HCT116 (cell line): ENCODE data around the gene DDR1. TPM values are rescaled to one million over a fixed set of nuclear protein-coding genes. Genes with fewer than 3 reads are reported as not detected.

ENCODE experiments used
- ATAC-seq: fragments of 200-7000 bp; cut with Tn5 transposase; 2 replicates; pipeline ENCODE4 v1.9.1; 2020; ENCODE audit warnings: mild to moderate bottlenecking, moderate library complexity
- BruUV-seq: library from RNA; stranded (reverse); fragments of 400-500 nt; replicated peaks from 2 replicates; lab custom pipeline; 2021; lab: Mats Ljungman, UMichigan
- CTCF ChIA-PET: fragments of 300-600 bp; sonication (Branson Sonifier 250); formaldehyde crosslinking; loops from one replicate; lab custom pipeline; 2021; ENCODE audit warnings: antibody characterized with exemption; lab: Charles Lee
- POLR2A ChIA-PET: fragments of 300-600, 350-600 bp; sonication (Branson Sonifier 250); formaldehyde crosslinking; loops from one replicate; lab custom pipeline; 2021; ENCODE audit warnings: antibody characterized with exemption; lab: Charles Lee
- RAD21 ChIA-PET, 2 experiments: fragments of 300-600 bp; sonication (Branson Sonifier 250); formaldehyde crosslinking; loops; one replicate each; lab custom pipeline; 2023; ENCODE audit warnings: low total read pairs in 2 of 2; ENCODE audit not compliant: uncharacterized antibody in 2 of 2, unreplicated experiment in 2 of 2, low non-redundant PET in 1 of 2; lab: Charles Lee
- DNase-seq: peaks from one replicate; pipeline ENCODE4 v3.0.0-alpha.2; 2010; ENCODE audit warnings: low read depth, low spot score
- H2AFZ ChIP-seq: fragments of 200-600 bp; shearing (Covaris generic), sonication (generic); 2 replicates; pipeline ENCODE4 v1.6.1; 2017; ENCODE audit warnings: low read depth, mixed run types, mixed read lengths, antibody characterized with exemption, low read length; ENCODE audit not compliant: poor library complexity, severe bottlenecking
- H3K27ac ChIP-seq: 2 replicates; pipeline ENCODE4 v1.5.1; 2012; ENCODE audit warnings: low read depth, low read length
- H3K27me3 ChIP-seq: fragments of 200-600 bp; sonication (generic); 2 replicates; pipeline ENCODE4 v1.6.1; 2016; ENCODE audit warnings: mixed run types, low read length, mixed read lengths; ENCODE audit not compliant: insufficient read depth
- H3K36me3 ChIP-seq, 2 experiments: fragments of 200-500 bp in 1 of 2; fragments of 200-600 bp in 1 of 2; sonication (Bioruptor generic) in 1 of 2; sonication (generic) in 1 of 2; 2 replicates each; pipeline versions ENCODE4 v1.5.1 to v1.6.1; 2014 to 2016; ENCODE audit warnings: low read length in 2 of 2, inconsistent platforms in 1 of 2, mixed read lengths in 1 of 2, mixed run types in 1 of 2; ENCODE audit not compliant: insufficient read depth in 2 of 2, control insufficient read depth in 1 of 2
- H3K4me1 ChIP-seq, 2 experiments: fragments of 200-600 bp in 1 of 2; sonication (generic) in 1 of 2; 2 replicates each; pipeline versions ENCODE4 v1.5.1 to v1.6.1; 2012 to 2017; ENCODE audit warnings: low read length in 2 of 2, inconsistent platforms in 1 of 2, mild to moderate bottlenecking in 1 of 2, mixed read lengths in 1 of 2, mixed run types in 1 of 2, moderate library complexity in 1 of 2; ENCODE audit not compliant: insufficient read depth in 2 of 2, control insufficient read depth in 1 of 2
- H3K4me2 ChIP-seq: fragments of 200-600 bp; sonication (generic); 2 replicates; pipeline ENCODE4 v1.6.1; 2017; ENCODE audit warnings: mixed run types, low read length, mixed read lengths
- H3K4me3 ChIP-seq, 2 experiments: fragments of 200-600 bp in 1 of 2; sonication (generic) in 1 of 2; replicated peaks in 1 of 2; 2 replicates each; pipeline ENCODE4 v1.5.1; 2011 to 2016; ENCODE audit warnings: low read length in 2 of 2, control low read depth in 1 of 2, low read depth in 1 of 2, mild to moderate bottlenecking in 1 of 2, mixed read lengths in 1 of 2, mixed run types in 1 of 2
- H3K79me2 ChIP-seq: fragments of 200-600 bp; sonication (generic); 2 replicates; pipeline ENCODE4 v1.6.1; 2017; ENCODE audit warnings: mild to moderate bottlenecking, mixed run types, low read length, moderate library complexity, mixed read lengths; ENCODE audit not compliant: insufficient read depth
- H3K9ac ChIP-seq: fragments of 200-600 bp; sonication (generic); 2 replicates; pipeline ENCODE4 v1.6.1; 2016; ENCODE audit warnings: low read length, mixed read lengths
- H3K9me2 ChIP-seq: fragments of 200-600 bp; sonication (generic), shearing (Covaris generic); 2 replicates; pipeline ENCODE4 v1.6.1; 2017; ENCODE audit warnings: mixed run types, mild to moderate bottlenecking, moderate library complexity; ENCODE audit not compliant: insufficient read depth
- H3K9me3 ChIP-seq, 2 experiments: fragments of 200-500 bp in 1 of 2; fragments of 200-600 bp in 1 of 2; sonication (Bioruptor generic) in 1 of 2; sonication (generic) in 1 of 2; 2 replicates each; pipeline ENCODE4 v1.6.1; 2014 to 2017; ENCODE audit warnings: low read length in 2 of 2, mixed read lengths in 2 of 2, inconsistent platforms in 1 of 2, low read depth in 1 of 2, mild to moderate bottlenecking in 1 of 2, mixed run types in 1 of 2, moderate library complexity in 1 of 2; ENCODE audit not compliant: control insufficient read depth in 1 of 2, insufficient read depth in 1 of 2
- H4K20me1 ChIP-seq: fragments of 200-600 bp; sonication (generic), shearing (Covaris generic); 2 replicates; pipeline ENCODE4 v1.6.1; 2017; ENCODE audit warnings: mixed run types, mild to moderate bottlenecking, moderate library complexity; ENCODE audit not compliant: insufficient read depth
- CEBPB ChIP-seq: IDR thresholded peaks from 2 replicates; pipeline ENCODE4 v1.6.1; 2012; ENCODE audit warnings: low read depth
- EGR1 ChIP-seq: IDR thresholded peaks from 2 replicates; pipeline ENCODE4 v1.6.1; 2012; ENCODE audit warnings: low read depth
- EZH2phosphoT487 ChIP-seq: fragments of 200-600 bp; IDR thresholded peaks from 2 replicates; pipeline ENCODE4 v1.6.1; 2018; ENCODE audit warnings: antibody characterized with exemption, borderline replicate concordance
- JUND ChIP-seq: IDR thresholded peaks from 2 replicates; pipeline ENCODE4 v1.6.1; 2012
- POLR2A ChIP-seq: IDR thresholded peaks from 2 replicates; pipeline ENCODE4 v1.7.0; 2011; ENCODE audit warnings: borderline replicate concordance; ENCODE audit not compliant: insufficient read depth, insufficient read length; ENCODE audit errors: extremely low read depth
- RAD21 ChIP-seq: IDR thresholded peaks from 2 replicates; pipeline ENCODE4 v1.6.1; 2012; ENCODE audit warnings: low read depth, mild to moderate bottlenecking
- REST ChIP-seq: IDR thresholded peaks from 2 replicates; pipeline ENCODE4 v1.6.1; 2012; ENCODE audit warnings: low read depth
- SRF ChIP-seq: IDR thresholded peaks from 2 replicates; pipeline ENCODE4 v1.6.1; 2012; ENCODE audit warnings: low read depth
- TCF7L2 ChIP-seq: IDR thresholded peaks from 2 replicates; pipeline ENCODE4 v1.7.0; 2011; ENCODE audit warnings: borderline replicate concordance, inconsistent platforms; ENCODE audit not compliant: insufficient read depth, insufficient read length; ENCODE audit errors: extremely low read depth
- YY1 ChIP-seq: IDR thresholded peaks from 2 replicates; pipeline ENCODE4 v1.6.1; 2011; ENCODE audit warnings: low read length, low read depth, moderate library complexity, mild to moderate bottlenecking; ENCODE audit not compliant: insufficient replicate concordance; ENCODE audit errors: extremely low read depth
- ZBTB33 ChIP-seq: IDR thresholded peaks from 2 replicates; pipeline ENCODE4 v1.6.1; 2011; ENCODE audit warnings: mild to moderate bottlenecking, low read length, moderate library complexity; ENCODE audit not compliant: insufficient replicate concordance; ENCODE audit errors: extremely low read depth
- intact Hi-C: fragments of 100-400 bp; cut with micrococcal nuclease; formaldehyde crosslinking; loops from 2 replicates; pipeline ENCODE4 v1.10.0; 2022
- total RNA-seq: library from RNA; stranded (reverse); gene quantifications from one replicate; pipeline ENCODE4 v1.2.1, GENCODE V29; 2021; ENCODE audit not compliant: unreplicated experiment

The DDR1 gene
- total RNA-seq, 1 experiment from 2014 or later, result 211 TPM

- RAD21 ChIA-PET, result no interaction called here
- Histone ChIP-seq H3K27ac (no peak overlapping the region), H3K4me3 (no peak overlapping the region), H3K36me3 (no peaks in the 10 kb centered on the region), H3K79me2 (no peaks in the 10 kb centered on the region), H4K20me1 (no peaks in the 10 kb centered on the region), H3K9me2 (no peaks in the 10 kb centered on the region), H3K27me3 (no peaks in the 10 kb centered on the region), H3K4me1 (peaks cover 22 to 26% of the 10 kb centered on the region in 2 experiments), H3K4me2 (no peak overlapping the region), H3K9me3 (no peaks in the 10 kb centered on the region), H3K9ac (no peak overlapping the region), H2AFZ (no peak overlapping the region)
- no peak for DNase-seq
- intact Hi-C loops, result no loop called here
- TF ChIP-seq RAD21 (no peak), REST (no peak), TCF7L2 (no peak)
- POLR2A ChIA-PET, result no interaction called here
- no peak for ATAC-seq
- CTCF ChIA-PET, result interaction anchor here (0.9 to 1.3 kb wide), 2 partner anchors 243 to 250 kb away, joined by 3 to 4 read pairs; no protein-coding TSS in a partner anchor
- no TSS peak for BruUV-seq
These were observed 47.4 kb upstream of the DDR1 start for GRCh38 chr6:30836957-30837356.

GRCh38 chr6:30837432-30837831, 46.9 kb upstream of the DDR1 start:
- Histone ChIP-seq H3K79me2 (no peaks in the 10 kb centered on the region), H4K20me1 (no peaks in the 10 kb centered on the region), H3K27ac (no peak overlapping the region), H3K9me3 (no peaks in the 10 kb centered on the region), H3K9ac (no peak overlapping the region), H3K4me2 (no peak overlapping the region), H3K36me3 (no peaks in the 10 kb centered on the region), H3K4me1 (peaks cover 26 to 28% of the 10 kb centered on the region in 2 experiments), H3K27me3 (no peaks in the 10 kb centered on the region), H3K9me2 (no peaks in the 10 kb centered on the region), H2AFZ (no peak overlapping the region), H3K4me3 (no peak overlapping the region)
- intact Hi-C loops, result no loop called here
- RAD21 ChIA-PET, result no interaction called here
- no peak for DNase-seq
- POLR2A ChIA-PET, result no interaction called here
- BruUV-seq, result no TSS peak
- CTCF ChIA-PET, result interaction anchor here (0.9 kb wide), 1 partner anchor 243 kb away, joined by 3 read pairs; no protein-coding TSS in a partner anchor
- no peak for ATAC-seq
- no peak for TF ChIP-seq POLR2A
- TF ChIP-seq EGR1, result no peak
- no peak for TF ChIP-seq JUND
- no peak for TF ChIP-seq YY1
- no peak for TF ChIP-seq EZH2phosphoT487
- no peak for TF ChIP-seq ZBTB33
- no peak for TF ChIP-seq REST
- TF ChIP-seq CEBPB, result no peak
- no peak for TF ChIP-seq SRF
